K562 (cell line): ENCODE results near the gene NCAPG2. TPM values are rescaled to one million over a fixed set of nuclear protein-coding genes. Genes with fewer than 3 reads are reported as not detected.

Source experiments
- ATAC-seq: fragments of 200-7000 bp; cut with Tn5 transposase; 3 replicates; pipeline ENCODE4 v1.9.1; 2020; ENCODE audit warnings: moderate library complexity
- BruUV-seq: library from RNA; stranded (reverse); fragments of 400-500 nt; replicated peaks from 2 replicates; lab custom pipeline; 2021; lab: Mats Ljungman, UMichigan
- CTCF ChIA-PET: fragments of 300-600 bp; formaldehyde crosslinking; extraction: SDS; loops from one replicate; lab custom pipeline; 2021; ENCODE audit warnings: low intra/inter-chr PET ratio; lab: Yijun Ruan, JAX
- POLR2A ChIA-PET: fragments of 300-600, 350-650 bp; sonication (Branson Sonifier 250); formaldehyde crosslinking; extraction: SDS; loops from one replicate; lab custom pipeline; 2021; ENCODE audit warnings: antibody characterized with exemption, inconsistent platforms; lab: Yijun Ruan, JAX
- DNase-seq, 4 experiments: peaks; one replicate each; pipeline versions ENCODE4 v3.0.0 to v3.0.0-alpha.2; 2011 to 2018; ENCODE audit warnings: low spot score in 3 of 4, mixed read lengths in 3 of 4; ENCODE audit errors: extremely low read depth in 1 of 4
- FAIRE-seq: peaks from 2 replicates; lab custom pipeline; 2011; peaks lifted over from hg19 to GRCh38; lab: Jason Lieb, UNC
- H2AFZ ChIP-seq: 2 replicates; pipeline ENCODE4 v1.6.0; 2011; ENCODE audit warnings: low read depth, low read length, control low read depth, inconsistent platforms
- H3K27ac ChIP-seq: fragments of 200-600 bp; 3 replicates; pipeline ENCODE4 v1.8.0; 2011; ENCODE audit warnings: low read depth, mild to moderate bottlenecking, control low read depth, inconsistent platforms, low read length, moderate library complexity, mixed read lengths; ENCODE audit errors: extremely low read depth
- H3K27me3 ChIP-seq, 2 experiments: fragments of 300-600 bp in 1 of 2; 2 replicates in 1 of 2; 3 replicates in 1 of 2; pipeline versions ENCODE4 v1.6.0 to v1.8.0; 2011; ENCODE audit warnings: inconsistent platforms in 2 of 2, low read length in 2 of 2, mild to moderate bottlenecking in 1 of 2, mixed read lengths in 1 of 2, moderate library complexity in 1 of 2; ENCODE audit not compliant: control insufficient read depth in 2 of 2, insufficient read depth in 2 of 2
- H3K36me3 ChIP-seq: fragments of 300-600 bp; 3 replicates; pipeline ENCODE4 v1.8.0; 2011; ENCODE audit warnings: mild to moderate bottlenecking, low read length, inconsistent platforms; ENCODE audit not compliant: control insufficient read depth, insufficient read depth
- H3K4me1 ChIP-seq, 2 experiments: fragments of 200-600 bp in 1 of 2; replicated peaks in 1 of 2; 2 replicates in 1 of 2; 3 replicates in 1 of 2; pipeline versions ENCODE4 v1.5.1 to v1.8.0; 2011; ENCODE audit warnings: inconsistent platforms in 2 of 2, low read length in 2 of 2, mild to moderate bottlenecking in 1 of 2, mixed read lengths in 1 of 2, moderate library complexity in 1 of 2; ENCODE audit not compliant: control insufficient read depth in 2 of 2, insufficient read depth in 2 of 2
- H3K4me2 ChIP-seq: 2 replicates; pipeline ENCODE4 v1.6.1; 2011; ENCODE audit warnings: low read length, control low read depth, inconsistent platforms, mixed read lengths; ENCODE audit not compliant: insufficient read depth
- H3K4me3 ChIP-seq: fragments of 200-600 bp; sonication (generic), shearing (Covaris generic); 2 replicates; pipeline ENCODE4 v1.5.1; 2016; ENCODE audit warnings: control low read depth, inconsistent platforms
- H3K79me2 ChIP-seq: fragments of 200-600 bp; 3 replicates; pipeline ENCODE4 v1.8.0; 2011; ENCODE audit warnings: low read length, inconsistent platforms; ENCODE audit not compliant: control insufficient read depth, insufficient read depth
- H3K9ac ChIP-seq, 2 experiments: 2 replicates each; pipeline versions ENCODE4 v1.6.0 to v1.6.1; 2011; ENCODE audit warnings: low read depth in 2 of 2, low read length in 2 of 2, control low read depth in 1 of 2, inconsistent platforms in 1 of 2, mild to moderate bottlenecking in 1 of 2, mixed read lengths in 1 of 2; ENCODE audit not compliant: insufficient read depth in 1 of 2
- H3K9me1 ChIP-seq: one replicate; pipeline ENCODE4 v1.6.0; 2011; ENCODE audit warnings: inconsistent platforms, mild to moderate bottlenecking, low read length, moderate library complexity; ENCODE audit not compliant: control insufficient read depth, insufficient read depth
- H3K9me3 ChIP-seq: replicated peaks from 2 replicates; pipeline ENCODE4 v1.5.1; 2011; ENCODE audit warnings: low read depth, low read length, inconsistent platforms; ENCODE audit not compliant: control insufficient read depth, insufficient read depth
- H4K20me1 ChIP-seq: replicated peaks from 2 replicates; pipeline ENCODE4 v1.6.1; 2011; ENCODE audit warnings: low read length, inconsistent platforms, mixed read lengths; ENCODE audit not compliant: control insufficient read depth, insufficient read depth
- CEBPB ChIP-seq: fragments of 450-650 bp; IDR thresholded peaks from 2 replicates; pipeline ENCODE4 v1.6.1; 2016; ENCODE audit warnings: missing genetic modification characterization, missing compliant biosample characterization
- CEBPG ChIP-seq, 3 experiments: fragments of 200-800 bp in 1 of 3; sonication (Bioruptor generic) in 1 of 3; sonication (generic) in 1 of 3; formaldehyde crosslinking in 1 of 3; IDR thresholded peaks in 2 of 3; conservative IDR thresholded peaks in 1 of 3; 2 replicates each; pipeline versions ENCODE4 v1.6.1 to v1.8.0; 2016 to 2022; ENCODE audit warnings: missing compliant biosample characterization in 2 of 3, missing genetic modification characterization in 2 of 3, mild to moderate bottlenecking in 1 of 3, missing genetic modification reagents in 1 of 3
- CHD4 ChIP-seq: fragments of 200-600 bp; sonication (generic); IDR thresholded peaks from 3 replicates; pipeline ENCODE4 v1.6.1; 2012; ENCODE audit warnings: low read depth, mild to moderate bottlenecking, mixed read lengths, low read length, inconsistent platforms; ENCODE audit not compliant: insufficient read depth, insufficient replicate concordance, poor library complexity, severe bottlenecking
- FOXA3 ChIP-seq, 2 experiments: fragments of 450-650 bp in 1 of 2; sonication (generic) in 1 of 2; formaldehyde crosslinking; IDR thresholded peaks in 1 of 2; conservative IDR thresholded peaks in 1 of 2; 2 replicates each; pipeline versions ENCODE4 v1.4.0 to v1.8.0; 2020 to 2022; ENCODE audit warnings: mild to moderate bottlenecking in 2 of 2, missing genetic modification reagents in 1 of 2
- MCM7 ChIP-seq, 2 experiments: fragments of 450-650 bp; IDR thresholded peaks; 2 replicates each; pipeline ENCODE4 v1.6.1; 2016 to 2018
- SPI1 ChIP-seq: IDR thresholded peaks from 2 replicates; pipeline ENCODE4 v1.6.1; 2011; ENCODE audit warnings: low read depth, low read length, control low read depth, borderline replicate concordance
- TCF7 ChIP-seq: sonication (generic); IDR thresholded peaks from 2 replicates; pipeline ENCODE4 v1.6.1; 2016; ENCODE audit warnings: antibody characterized with exemption, borderline replicate concordance
- TEAD4 ChIP-seq, 2 experiments: sonication (generic) in 1 of 2; formaldehyde crosslinking in 1 of 2; IDR thresholded peaks; 2 replicates each; pipeline versions ENCODE4 v1.6.1 to v1.8.0; 2012 to 2022; ENCODE audit warnings: borderline replicate concordance in 1 of 2, inconsistent platforms in 1 of 2, low read length in 1 of 2, mild to moderate bottlenecking in 1 of 2, missing genetic modification reagents in 1 of 2
- ZBTB26 ChIP-seq: fragments of 450-650 bp; formaldehyde crosslinking; IDR thresholded peaks from 2 replicates; pipeline ENCODE4 v1.4.0; 2022; ENCODE audit warnings: missing genetic modification characterization
- ZNF184 ChIP-seq: sonication (generic); formaldehyde crosslinking; IDR thresholded peaks from 2 replicates; pipeline ENCODE4 v1.5.0; 2020; ENCODE audit warnings: missing genetic modification reagents
- ZNF263 ChIP-seq: sonication (generic); formaldehyde crosslinking; IDR thresholded peaks from 2 replicates; pipeline ENCODE4 v1.8.0; 2022; ENCODE audit warnings: mild to moderate bottlenecking, missing genetic modification reagents, borderline replicate concordance
- ZNF449 ChIP-seq: fragments of 250-450 bp; sonication (Bioruptor Pico); IDR thresholded peaks from 2 replicates; pipeline ENCODE4 v1.8.0; 2022; ENCODE audit warnings: moderate library complexity, mild to moderate bottlenecking, inconsistent platforms
- WGBS: fragments of 100-300 bp; shearing (Covaris generic); methylation state at CpG from one replicate; pipeline ENCODE4 v1.1.6; 2016; ENCODE audit warnings: low coverage, mixed read lengths; ENCODE audit not compliant: insufficient coverage; ENCODE audit errors: missing lambda C conversion rate; 5-methylcytosine and 5-hydroxymethylcytosine counted together
- in situ Hi-C: fragments of 300-500 bp; cut with MboI; formaldehyde crosslinking; loops from 4 replicates; pipeline ENCODE4 v1.15.0; 2018; ENCODE audit warnings: inconsistent platforms, mixed read lengths
- intact Hi-C: fragments of 100-400 bp; cut with micrococcal nuclease; formaldehyde crosslinking; loops from 2 replicates; pipeline ENCODE4 v1.14.2; 2022
- polyA plus RNA-seq, 8 experiments: library from polyadenylated mRNA; depleted of rRNA in 4 of 8; stranded (reverse) in 5 of 8; unstranded in 3 of 8; fragments of >200 nt; fragmentation: Nextera tagmentation in 2 of 8; fragmentation: Illumina TruSeq in 1 of 8; extraction: Ambion mirVana in 2 of 8; extraction: Trizol in 1 of 8; gene quantifications; 2 replicates each; pipeline versions ENCODE4 v1.2.1 to v1.2.3, GENCODE V29; 2011 to 2014; ENCODE audit warnings: inconsistent platforms in 1 of 8, missing spikeins in 1 of 8
- total RNA-seq, 7 experiments: library from RNA; depleted of rRNA in 6 of 7; stranded (reverse); fragments of >200 nt in 6 of 7; fragmentation: Illumina TruSeq in 2 of 7; extraction: Trizol in 2 of 7; gene quantifications; 2 replicates each; pipeline versions ENCODE4 v1.2.1 to v1.2.3, GENCODE V29; 2011 to 2021; ENCODE audit warnings: low replicate concordance in 1 of 7

The NCAPG2 gene
- total and polyA plus RNA-seq, 9 of the 15 experiments (the other 6 are each of a cell fraction or from before 2014, with no cell fraction given) = 21.5 to 127 (median 86.1) TPM

GRCh38 chr7:158720112-158720511 is 15.5 kb upstream of the NCAPG2 start:
- DNase-seq (no peak), ATAC-seq (no peak), FAIRE-seq (no peak)
- no peak overlapping the region for H2AFZ ChIP-seq
- 49% methylated on average over 9 of the region's 9 CpGs for WGBS
- no peaks in the 10 kb centered on the region for H3K79me2 ChIP-seq
- H3K9me3 ChIP-seq = no peaks in the 10 kb centered on the region
- no peaks in the 10 kb centered on the region for H3K9me1 ChIP-seq
- peaks cover 0 to 5% of the 10 kb centered on the region in 2 experiments; a peak in 1 of 5 replicates for H3K27me3 ChIP-seq
- H3K4me2 ChIP-seq = no peak overlapping the region
- no peaks in the 10 kb centered on the region for H3K36me3 ChIP-seq
- peaks cover 0 to 4% of the 10 kb centered on the region in 2 experiments; a peak in 3 of 5 replicates for H3K4me1 ChIP-seq
- CTCF ChIA-PET = no interaction called here
- POLR2A ChIA-PET = interaction anchor here (0.8 kb wide), 1 partner anchor 11 kb away, joined by 6 read pairs; no protein-coding TSS in a partner anchor
- in situ Hi-C loops = no loop called here
- no TSS peak for BruUV-seq
- H3K9ac ChIP-seq = no peak overlapping the region
- TF ChIP-seq CEBPB = peak; percentile 79
- no peak for TF ChIP-seq CEBPG (CRISPR knock-in tag; IDR thresholded peaks at IDR 0.05)
- peak; percentile 42 to 88; a peak in 3 of 4 replicates for TF ChIP-seq CEBPG (tag; conservative IDR thresholded peaks at IDR 0.05 in 1 of 2, IDR thresholded peaks at IDR 0.05 in 1 of 2)
- TF ChIP-seq TEAD4 (IDR thresholded peaks at IDR 0.05; ENCODE audit: low read length) = no peak
- TF ChIP-seq TEAD4 (CRISPR knock-in tag; IDR thresholded peaks at IDR 0.05; ENCODE audit: borderline replicate concordance) = no peak
- no peaks in the 10 kb centered on the region for H4K20me1 ChIP-seq
- intact Hi-C loops = no loop called here
- no peak overlapping the region for H3K4me3 ChIP-seq
- H3K27ac ChIP-seq = no peak overlapping the region

GRCh38 chr7:158716802-158717201 is 12.2 kb upstream of the NCAPG2 start:
- BruUV-seq = no TSS peak
- Histone ChIP-seq H3K9me1 (no peaks in the 10 kb centered on the region), H3K79me2 (no peaks in the 10 kb centered on the region), H3K4me2 (no peak overlapping the region), H3K36me3 (no peaks in the 10 kb centered on the region), H3K9ac (no peak overlapping the region), H3K27ac (no peak overlapping the region), H3K27me3 (peaks cover 0 to 5% of the 10 kb centered on the region in 2 experiments; a peak in 1 of 5 replicates), H3K4me3 (no peak overlapping the region), H2AFZ (no peak overlapping the region), H3K9me3 (no peaks in the 10 kb centered on the region), H4K20me1 (no peaks in the 10 kb centered on the region), H3K4me1 (no peaks in the 10 kb centered on the region)
- POLR2A ChIA-PET = no interaction called here
- in situ Hi-C loops = no loop called here
- no peak for DNase-seq
- intact Hi-C loops = no loop called here
- FAIRE-seq = no peak
- CTCF ChIA-PET = no interaction called here
- peak; percentile 71 for ATAC-seq
- WGBS = 12% methylated on average over 1 of the region's 1 CpG
- TF ChIP-seq CHD4 (no peak), ZBTB26 (CRISPR knock-in tag) (no peak), SPI1 (peak; percentile 35; the same call in 1 of the 2 replicates), ZNF184 (CRISPR knock-in tag) (0 out of 2 replicates have a peak, but pooled peaks have one; percentile 26), TCF7 (no peak), MCM7 (IDR thresholded peaks at IDR 0.05) (0 out of 4 replicates have a peak, but pooled peaks of 1 of the 2 experiments have one; percentile 46), ZNF449 (CRISPR knock-in tag) (no peak), FOXA3 (CRISPR knock-in tag; conservative IDR thresholded peaks at IDR 0.05 in 1 of 2, IDR thresholded peaks at IDR 0.05 in 1 of 2) (no peak), ZNF263 (peak; percentile 82)
